Keratinocyte (primary cell): ENCODE data around the gene ZBED3. TPM values are rescaled to one million over a fixed set of nuclear protein-coding genes. Genes with fewer than 3 reads are reported as not detected.

Source experiments
- DNase-seq: peaks from one replicate; pipeline ENCODE4 v3.0.0-alpha.2; 2011; ENCODE audit warnings: low read depth, missing footprints, low spot score
- FAIRE-seq: peaks from 2 replicates; lab custom pipeline; 2011; peaks lifted over from hg19 to GRCh38; lab: Jason Lieb, UNC
- H2AFZ ChIP-seq: 2 replicates; pipeline ENCODE4 v1.6.0; 2012; ENCODE audit warnings: low read length, control low read depth, inconsistent platforms; ENCODE audit not compliant: control insufficient read depth
- H3K27ac ChIP-seq: 2 replicates; pipeline ENCODE4 v1.5.1; 2011; ENCODE audit warnings: low read length; ENCODE audit not compliant: control insufficient read depth, insufficient read depth
- H3K27me3 ChIP-seq: 3 replicates; pipeline ENCODE4 v1.6.0; 2011; ENCODE audit warnings: low read length; ENCODE audit not compliant: control insufficient read depth, insufficient read depth; ENCODE audit errors: extremely low read depth
- H3K36me3 ChIP-seq, 2 experiments: 2 replicates in 1 of 2; 3 replicates in 1 of 2; pipeline ENCODE4 v1.5.1; 2011; ENCODE audit warnings: low read length in 2 of 2, mild to moderate bottlenecking in 1 of 2; ENCODE audit not compliant: control insufficient read depth in 2 of 2, insufficient read depth in 2 of 2; ENCODE audit errors: extremely low read depth in 1 of 2
- H3K4me1 ChIP-seq: 3 replicates; pipeline ENCODE4 v1.5.1; 2011; ENCODE audit warnings: low read length; ENCODE audit not compliant: control insufficient read depth, insufficient read depth; ENCODE audit errors: extremely low read depth
- H3K4me2 ChIP-seq: 3 replicates; pipeline ENCODE4 v1.6.0; 2011; ENCODE audit warnings: low read depth, low read length; ENCODE audit not compliant: control insufficient read depth, insufficient read depth; ENCODE audit errors: extremely low read depth
- H3K4me3 ChIP-seq, 3 experiments: fragments of 200-600 bp in 1 of 3; sonication (generic) in 1 of 3; 2 replicates in 2 of 3; 3 replicates in 1 of 3; pipeline ENCODE4 v1.5.1; 2011 to 2016; ENCODE audit warnings: low read length in 3 of 3, mild to moderate bottlenecking in 3 of 3, control low read depth in 2 of 3, inconsistent platforms in 1 of 3, low read depth in 1 of 3, mixed read lengths in 1 of 3, mixed run types in 1 of 3, moderate library complexity in 1 of 3; ENCODE audit not compliant: control insufficient read depth in 2 of 3, insufficient read depth in 2 of 3; ENCODE audit errors: extremely low read depth in 1 of 3
- H3K79me2 ChIP-seq: 2 replicates; pipeline ENCODE4 v1.6.0; 2012; ENCODE audit warnings: low read length; ENCODE audit not compliant: control insufficient read depth, insufficient read depth
- H3K9ac ChIP-seq: 3 replicates; pipeline ENCODE4 v1.6.0; 2011; ENCODE audit warnings: low read length; ENCODE audit not compliant: control insufficient read depth, insufficient read depth; ENCODE audit errors: extremely low read depth
- H3K9me1 ChIP-seq: 3 replicates; pipeline ENCODE4 v1.6.0; 2011; ENCODE audit warnings: low read length; ENCODE audit not compliant: control insufficient read depth, insufficient read depth; ENCODE audit errors: extremely low read depth
- H3K9me3 ChIP-seq: 2 replicates; pipeline ENCODE4 v1.5.1; 2012; ENCODE audit warnings: low read depth, low read length; ENCODE audit not compliant: control insufficient read depth
- H4K20me1 ChIP-seq: 3 replicates; pipeline ENCODE4 v1.6.0; 2011; ENCODE audit warnings: low read length; ENCODE audit not compliant: control insufficient read depth, insufficient read depth; ENCODE audit errors: extremely low read depth
- CTCF ChIP-seq, 3 experiments: IDR thresholded peaks in 1 of 3; conservative IDR thresholded peaks in 1 of 3; optimal IDR thresholded peaks in 1 of 3; 2 replicates in 2 of 3; 3 replicates in 1 of 3; pipeline versions ENCODE3 to v1.5.1; 2011; ENCODE audit warnings: low read length in 3 of 3, mild to moderate bottlenecking in 3 of 3, moderate library complexity in 2 of 3, control low read depth in 1 of 3, inconsistent platforms in 1 of 3; ENCODE audit not compliant: insufficient read depth in 2 of 3; ENCODE audit errors: extremely low read depth in 1 of 3
- EZH2 ChIP-seq: IDR thresholded peaks from one replicate; pipeline ENCODE4 v1.6.1; 2012; ENCODE audit warnings: inconsistent platforms, mild to moderate bottlenecking, low read length, moderate library complexity
- dilution Hi-C: fragments of 300-500 bp; cut with MboI; formaldehyde crosslinking; loops from one replicate; pipeline ENCODE4 v1.7.0; 2020; ENCODE audit warnings: low sequenced_read_pairs; ENCODE audit not compliant: extremely low pct_ligation_motif_present
- polyA plus RNA-seq, 5 experiments: library from polyadenylated mRNA; depleted of rRNA in 3 of 5; stranded (reverse) in 3 of 5; stranded (forward) in 1 of 5; unstranded in 1 of 5; fragments of >200 nt; gene quantifications; 1 replicate in 1 of 5; 2 replicates in 3 of 5; 3 replicates in 1 of 5; pipeline versions ENCODE4 v1.2.1 to v1.2.3, GENCODE V29; 2011 to 2012; ENCODE audit warnings: missing spikeins in 2 of 5, low read depth in 1 of 5, low replicate concordance in 1 of 5

Gene ZBED3
- polyA plus RNA-seq, 1 donor (not counting 4 experiments of a cell fraction or from before 2014, with no cell fraction given): 0.59 TPM

DNA sequence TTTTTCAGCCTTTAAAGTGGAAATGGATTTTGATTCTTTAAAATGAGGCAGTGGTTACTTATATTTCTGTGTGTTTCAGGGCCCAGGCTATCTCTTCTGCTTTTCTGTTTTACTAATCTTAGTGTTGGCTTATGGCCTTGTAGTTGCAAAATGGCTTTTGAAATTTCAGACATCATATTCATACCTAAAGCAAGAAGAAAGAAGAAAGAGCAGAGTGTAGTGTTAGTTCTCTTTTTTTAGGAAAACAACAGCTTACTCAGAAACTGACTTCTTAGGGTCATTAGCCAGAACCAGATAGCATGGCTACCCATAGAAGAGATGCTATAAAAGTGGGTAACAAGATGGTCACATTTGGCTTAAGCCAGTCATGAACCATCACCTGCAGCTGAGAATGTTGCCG lies 20.9 kb downstream of the ZBED3 start:
- Histone ChIP-seq H3K36me3 (peaks cover 9 to 13% of the 10 kb centered on the region in 2 experiments), H2AFZ (no peak overlapping the region), H3K27me3 (no peaks in the 10 kb centered on the region), H4K20me1 (no peaks in the 10 kb centered on the region), H3K9ac (no peak overlapping the region), H3K79me2 (no peaks in the 10 kb centered on the region), H3K9me3 (no peaks in the 10 kb centered on the region), H3K4me3 (no peak overlapping the region), H3K4me2 (no peak overlapping the region), H3K4me1 (no peaks in the 10 kb centered on the region), H3K9me1 (no peaks in the 10 kb centered on the region), H3K27ac (no peak overlapping the region)
- FAIRE-seq (no peak), DNase-seq (no peak)
- dilution Hi-C loops: no loop called here
- TF ChIP-seq CTCF (optimal IDR thresholded peaks at IDR 0.05 in 1 of 3, IDR thresholded peaks at IDR 0.05 in 1 of 3, conservative IDR thresholded peaks at IDR 0.05 in 1 of 3; ENCODE audit: extremely low read depth in 1 of 3, insufficient read depth in 2 of 3, low read length in 3 of 3) (no peak), EZH2 (no peak)

DNA sequence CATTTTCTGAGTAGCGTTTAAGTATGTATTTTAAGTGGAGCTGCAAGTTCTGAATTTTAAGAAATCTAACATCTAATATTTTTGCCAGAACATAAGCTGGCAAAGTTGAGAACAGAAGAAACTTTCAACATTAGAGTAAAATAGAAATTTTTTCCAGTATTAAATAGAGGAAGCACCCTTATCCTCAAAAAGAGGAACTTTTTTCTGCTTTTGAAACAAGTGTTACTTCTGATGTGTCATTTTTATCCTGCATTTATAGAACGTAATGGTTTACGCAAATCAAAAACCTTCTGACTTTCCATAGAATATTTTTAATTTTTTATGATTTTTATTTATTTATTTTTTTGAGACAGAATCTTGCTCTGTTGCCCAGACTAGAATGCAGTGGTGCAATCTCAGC lies 21.8 kb downstream of the ZBED3 start:
- no peak for FAIRE-seq

More for the DNA sequence above, 21.8 kb downstream of the ZBED3 start:
- H3K27ac ChIP-seq: no peak overlapping the region
- H2AFZ ChIP-seq: no peak overlapping the region
- no peak overlapping the region for H3K9ac ChIP-seq
- no peak for TF ChIP-seq EZH2
- TF ChIP-seq CTCF (optimal IDR thresholded peaks at IDR 0.05 in 1 of 3, IDR thresholded peaks at IDR 0.05 in 1 of 3, conservative IDR thresholded peaks at IDR 0.05 in 1 of 3; ENCODE audit: extremely low read depth in 1 of 3, insufficient read depth in 2 of 3, low read length in 3 of 3): no peak
- H3K36me3 ChIP-seq: peaks cover 9 to 13% of the 10 kb centered on the region in 2 experiments
- H3K9me3 ChIP-seq: no peaks in the 10 kb centered on the region
- H3K79me2 ChIP-seq: no peaks in the 10 kb centered on the region
- no peak overlapping the region for H3K4me2 ChIP-seq
- no peaks in the 10 kb centered on the region for H3K27me3 ChIP-seq
- no peak for DNase-seq
- no peak overlapping the region for H3K4me3 ChIP-seq
- H4K20me1 ChIP-seq: no peaks in the 10 kb centered on the region
- no peaks in the 10 kb centered on the region for H3K9me1 ChIP-seq
- dilution Hi-C loops: no loop called here
- H3K4me1 ChIP-seq: no peaks in the 10 kb centered on the region
